GM23338 (cell line): ENCODE measurements around the gene UQCRC2. TPM values are rescaled to one million over a fixed set of nuclear protein-coding genes. Genes with fewer than 3 reads are reported as not detected.
"Not testable (repeated sequence)": the region's sequence is repeated elsewhere in the genome, so short reads cannot be mapped to it uniquely, and the experiment has no call there.

Experiments
- ATAC-seq: fragments of 200-7000 bp; cut with Tn5 transposase; 3 replicates; pipeline ENCODE4 v1.9.1; 2020
- DNase-seq: peaks from one replicate; pipeline ENCODE4 v3.0.0-alpha.2; 2015; ENCODE audit warnings: low spot score
- H2AFZ ChIP-seq: fragments of 200-600 bp; sonication (generic); 2 replicates; pipeline ENCODE4 v1.8.0; 2016; ENCODE audit warnings: antibody characterized with exemption, mild to moderate bottlenecking, moderate library complexity
- H3F3A ChIP-seq: fragments of 200-600 bp; sonication (generic); replicated peaks from 2 replicates; pipeline ENCODE4 v1.8.0; 2017; ENCODE audit warnings: antibody characterized with exemption, mixed run types, low read depth
- H3K27ac ChIP-seq: fragments of 200-600 bp; sonication (generic); 2 replicates; pipeline ENCODE4 v1.6.1; 2016; ENCODE audit warnings: low read depth
- H3K27me3 ChIP-seq: fragments of 200-600 bp; sonication (generic); 2 replicates; pipeline ENCODE4 v1.8.0; 2016; ENCODE audit warnings: mild to moderate bottlenecking, mixed run types, moderate library complexity; ENCODE audit not compliant: insufficient read depth
- H3K36me3 ChIP-seq: fragments of 200-600 bp; sonication (generic); 2 replicates; pipeline ENCODE4 v1.8.0; 2016; ENCODE audit warnings: mild to moderate bottlenecking; ENCODE audit not compliant: insufficient read depth
- H3K4me1 ChIP-seq: fragments of 200-600 bp; sonication (generic); 2 replicates; pipeline ENCODE4 v1.8.0; 2016; ENCODE audit warnings: mild to moderate bottlenecking, moderate library complexity; ENCODE audit not compliant: insufficient read depth
- H3K4me2 ChIP-seq: fragments of 200-600 bp; sonication (generic); 2 replicates; pipeline ENCODE4 v1.7.1; 2017; ENCODE audit warnings: mixed run types
- H3K4me3 ChIP-seq: fragments of 200-600 bp; sonication (generic); 2 replicates; pipeline ENCODE4 v1.6.1; 2016; ENCODE audit warnings: mixed run types
- H3K79me2 ChIP-seq: fragments of 200-600 bp; sonication (generic); replicated peaks from 2 replicates; pipeline ENCODE4 v1.8.0; 2017; ENCODE audit warnings: mild to moderate bottlenecking; ENCODE audit not compliant: insufficient read depth
- H3K9me2 ChIP-seq: fragments of 200-600 bp; sonication (generic); 2 replicates; pipeline ENCODE4 v1.8.0; 2017; ENCODE audit not compliant: insufficient read depth
- H4K20me1 ChIP-seq: fragments of 200-600 bp; sonication (generic); replicated peaks from 2 replicates; pipeline ENCODE4 v1.8.0; 2017; ENCODE audit warnings: mild to moderate bottlenecking; ENCODE audit not compliant: insufficient read depth
- H3K27ac Mint-ChIP-seq: 2 replicates; pipeline ENCODE4 v1.8.0; 2020; ENCODE audit warnings: inconsistent platforms, mild to moderate bottlenecking, moderate library complexity, mixed read lengths
- H3K27me3 Mint-ChIP-seq: 3 replicates; pipeline ENCODE4 v1.8.0; 2022; ENCODE audit warnings: low read depth, mild to moderate bottlenecking, moderate library complexity, mixed read lengths, inconsistent platforms; ENCODE audit not compliant: insufficient read depth, poor library complexity
- H3K36me3 Mint-ChIP-seq: 3 replicates; pipeline ENCODE4 v1.8.0; 2021; ENCODE audit warnings: low read depth, mild to moderate bottlenecking, inconsistent platforms, moderate library complexity, mixed read lengths
- H3K4me1 Mint-ChIP-seq: 3 replicates; pipeline ENCODE4 v1.8.0; 2020; ENCODE audit warnings: mild to moderate bottlenecking, inconsistent platforms, mixed read lengths
- H3K4me3 Mint-ChIP-seq: 3 replicates; pipeline ENCODE4 v1.8.0; 2021; ENCODE audit warnings: moderate library complexity, mild to moderate bottlenecking, inconsistent platforms, mixed read lengths
- H3K9me3 Mint-ChIP-seq: 3 replicates; pipeline ENCODE4 v1.8.0; 2020; ENCODE audit warnings: moderate library complexity, mild to moderate bottlenecking, inconsistent platforms, mixed read lengths
- REST ChIP-seq: IDR thresholded peaks from one replicate; pipeline ENCODE4 v1.6.1; 2018; ENCODE audit warnings: antibody characterized with exemption; ENCODE audit not compliant: unreplicated experiment
- polyA plus RNA-seq: library from polyadenylated mRNA; unstranded; fragments of >200 nt; fragmentation: Nextera tagmentation; extraction: Ambion mirVana; gene quantifications from 2 replicates; pipeline ENCODE4 v1.2.1, GENCODE V29; 2016
- total RNA-seq: library from RNA; depleted of rRNA; stranded (reverse); fragments of >200 nt; shearing (Covaris generic); gene quantifications from 2 replicates; pipeline ENCODE4 v1.2.3, GENCODE V29; 2014
- TF ChIP-seq, protein P1 (sequence below): fragments of 250-450 bp; sonication (Bioruptor Pico); IDR thresholded peaks from 2 replicates; pipeline ENCODE4 v1.5.0; 2020; ENCODE audit warnings: mild to moderate bottlenecking, moderate library complexity

The UQCRC2 gene
- total and polyA plus RNA-seq, 2 experiments from 2014 or later, result 88.0 to 122 TPM

DNA sequence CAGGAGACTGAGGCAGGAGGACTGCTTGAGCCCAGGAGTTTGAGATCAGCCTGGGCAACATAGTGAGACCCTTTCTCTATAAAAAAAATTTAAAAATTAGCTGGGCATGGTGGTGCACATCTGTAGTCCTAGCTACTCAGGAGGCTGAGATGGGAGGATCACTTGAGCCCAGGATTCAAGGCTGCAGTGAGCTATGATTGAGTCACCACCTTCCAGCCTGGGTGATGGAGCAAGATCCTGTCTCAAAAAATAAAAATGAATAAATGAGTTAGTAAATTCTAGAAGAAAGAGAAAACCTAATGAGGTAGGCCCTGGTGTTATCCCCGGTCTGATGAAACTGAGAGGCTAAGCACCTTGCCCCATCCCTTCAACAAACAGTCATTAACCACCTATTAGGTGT is 48.9 kb downstream of the UQCRC2 start:
- not testable (repeated sequence) for H3K9me3 Mint-ChIP-seq, H3K4me1 ChIP-seq, H4K20me1 ChIP-seq, H3K27ac Mint-ChIP-seq, H3K36me3 Mint-ChIP-seq, H3K79me2 ChIP-seq, H3F3A ChIP-seq, H3K27me3 ChIP-seq, H2AFZ ChIP-seq, H3K4me3 Mint-ChIP-seq, H3K27ac ChIP-seq, H3K4me2 ChIP-seq, H3K9me2 ChIP-seq, ATAC-seq, DNase-seq, H3K27me3 Mint-ChIP-seq, H3K36me3 ChIP-seq, H3K4me3 ChIP-seq
- H3K4me1 Mint-ChIP-seq, result peaks cover 12% of the 10 kb centered on the region

GRCh38 chr16:22003195-22003594 is 50.0 kb downstream of the UQCRC2 start:
- Mint-ChIP-seq H3K27ac (no peak overlapping the region), H3K9me3 (no peaks in the 10 kb centered on the region), H3K4me1 (peaks cover 10% of the 10 kb centered on the region), H3K27me3 (peaks cover 7% of the 10 kb centered on the region), H3K36me3 (no peaks in the 10 kb centered on the region), H3K4me3 (no peak overlapping the region)
- H3F3A ChIP-seq, result no peaks in the 10 kb centered on the region; the same call in 1 of the 2 replicates
- H3K79me2 ChIP-seq, result no peaks in the 10 kb centered on the region
- no peak overlapping the region for H3K4me3 ChIP-seq
- TF ChIP-seq REST, result no peak
- TF ChIP-seq, protein P1, sequence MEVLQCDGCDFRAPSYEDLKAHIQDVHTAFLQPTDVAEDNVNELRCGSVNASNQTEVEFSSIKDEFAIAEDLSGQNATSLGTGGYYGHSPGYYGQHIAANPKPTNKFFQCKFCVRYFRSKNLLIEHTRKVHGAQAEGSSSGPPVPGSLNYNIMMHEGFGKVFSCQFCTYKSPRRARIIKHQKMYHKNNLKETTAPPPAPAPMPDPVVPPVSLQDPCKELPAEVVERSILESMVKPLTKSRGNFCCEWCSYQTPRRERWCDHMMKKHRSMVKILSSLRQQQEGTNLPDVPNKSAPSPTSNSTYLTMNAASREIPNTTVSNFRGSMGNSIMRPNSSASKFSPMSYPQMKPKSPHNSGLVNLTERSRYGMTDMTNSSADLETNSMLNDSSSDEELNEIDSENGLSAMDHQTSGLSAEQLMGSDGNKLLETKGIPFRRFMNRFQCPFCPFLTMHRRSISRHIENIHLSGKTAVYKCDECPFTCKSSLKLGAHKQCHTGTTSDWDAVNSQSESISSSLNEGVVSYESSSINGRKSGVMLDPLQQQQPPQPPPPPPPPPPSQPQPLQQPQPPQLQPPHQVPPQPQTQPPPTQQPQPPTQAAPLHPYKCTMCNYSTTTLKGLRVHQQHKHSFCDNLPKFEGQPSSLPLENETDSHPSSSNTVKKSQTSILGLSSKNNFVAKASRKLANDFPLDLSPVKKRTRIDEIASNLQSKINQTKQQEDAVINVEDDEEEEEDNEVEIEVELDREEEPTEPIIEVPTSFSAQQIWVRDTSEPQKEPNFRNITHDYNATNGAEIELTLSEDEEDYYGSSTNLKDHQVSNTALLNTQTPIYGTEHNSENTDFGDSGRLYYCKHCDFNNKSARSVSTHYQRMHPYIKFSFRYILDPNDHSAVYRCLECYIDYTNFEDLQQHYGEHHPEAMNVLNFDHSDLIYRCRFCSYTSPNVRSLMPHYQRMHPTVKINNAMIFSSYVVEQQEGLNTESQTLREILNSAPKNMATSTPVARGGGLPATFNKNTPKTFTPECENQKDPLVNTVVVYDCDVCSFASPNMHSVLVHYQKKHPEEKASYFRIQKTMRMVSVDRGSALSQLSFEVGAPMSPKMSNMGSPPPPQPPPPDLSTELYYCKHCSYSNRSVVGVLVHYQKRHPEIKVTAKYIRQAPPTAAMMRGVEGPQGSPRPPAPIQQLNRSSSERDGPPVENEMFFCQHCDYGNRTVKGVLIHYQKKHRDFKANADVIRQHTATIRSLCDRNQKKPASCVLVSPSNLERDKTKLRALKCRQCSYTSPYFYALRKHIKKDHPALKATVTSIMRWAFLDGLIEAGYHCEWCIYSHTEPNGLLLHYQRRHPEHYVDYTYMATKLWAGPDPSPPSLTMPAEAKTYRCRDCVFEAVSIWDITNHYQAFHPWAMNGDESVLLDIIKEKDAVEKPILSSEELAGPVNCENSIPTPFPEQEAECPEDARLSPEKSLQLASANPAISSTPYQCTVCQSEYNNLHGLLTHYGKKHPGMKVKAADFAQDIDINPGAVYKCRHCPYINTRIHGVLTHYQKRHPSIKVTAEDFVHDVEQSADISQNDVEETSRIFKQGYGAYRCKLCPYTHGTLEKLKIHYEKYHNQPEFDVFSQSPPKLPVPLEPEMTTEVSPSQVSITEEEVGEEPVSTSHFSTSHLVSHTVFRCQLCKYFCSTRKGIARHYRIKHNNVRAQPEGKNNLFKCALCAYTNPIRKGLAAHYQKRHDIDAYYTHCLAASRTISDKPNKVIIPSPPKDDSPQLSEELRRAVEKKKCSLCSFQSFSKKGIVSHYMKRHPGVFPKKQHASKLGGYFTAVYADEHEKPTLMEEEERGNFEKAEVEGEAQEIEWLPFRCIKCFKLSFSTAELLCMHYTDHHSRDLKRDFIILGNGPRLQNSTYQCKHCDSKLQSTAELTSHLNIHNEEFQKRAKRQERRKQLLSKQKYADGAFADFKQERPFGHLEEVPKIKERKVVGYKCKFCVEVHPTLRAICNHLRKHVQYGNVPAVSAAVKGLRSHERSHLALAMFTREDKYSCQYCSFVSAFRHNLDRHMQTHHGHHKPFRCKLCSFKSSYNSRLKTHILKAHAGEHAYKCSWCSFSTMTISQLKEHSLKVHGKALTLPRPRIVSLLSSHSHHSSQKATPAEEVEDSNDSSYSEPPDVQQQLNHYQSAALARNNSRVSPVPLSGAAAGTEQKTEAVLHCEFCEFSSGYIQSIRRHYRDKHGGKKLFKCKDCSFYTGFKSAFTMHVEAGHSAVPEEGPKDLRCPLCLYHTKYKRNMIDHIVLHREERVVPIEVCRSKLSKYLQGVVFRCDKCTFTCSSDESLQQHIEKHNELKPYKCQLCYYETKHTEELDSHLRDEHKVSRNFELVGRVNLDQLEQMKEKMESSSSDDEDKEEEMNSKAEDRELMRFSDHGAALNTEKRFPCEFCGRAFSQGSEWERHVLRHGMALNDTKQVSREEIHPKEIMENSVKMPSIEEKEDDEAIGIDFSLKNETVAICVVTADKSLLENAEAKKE (CRISPR knock-in tag), result no peak
- H3K4me2 ChIP-seq, result no peak overlapping the region
- no peaks in the 10 kb centered on the region for H4K20me1 ChIP-seq
- no peak overlapping the region for H3K27ac ChIP-seq
- ATAC-seq, result no peak
- no peak for DNase-seq
- peaks cover 9% of the 10 kb centered on the region; the same call in 1 of the 2 replicates for H3K4me1 ChIP-seq
- peaks cover 6% of the 10 kb centered on the region for H3K27me3 ChIP-seq
- H3K9me2 ChIP-seq, result no peaks in the 10 kb centered on the region
- H2AFZ ChIP-seq, result no peak overlapping the region
- no peaks in the 10 kb centered on the region for H3K36me3 ChIP-seq
